ENCODE results near the gene LEKR1.

LEKR1 gene

GRCh38 chr3:157063926-157064325 lies 237.8 kb downstream of the LEKR1 start:
- DNase-seq: no peak

- DNase-seq: no peak
Observed at GRCh38 chr3:157064402-157064801, 238.2 kb downstream of the LEKR1 start.

- no peak for DNase-seq
Observed at GRCh38 chr3:157065201-157065600, 239.0 kb downstream of the LEKR1 start.

GRCh38 chr3:157066335-157067098 lies 240.4 kb downstream of the LEKR1 start:
- DNase-seq: peak; percentile 63

- no peak for DNase-seq
Observed at GRCh38 chr3:157067114-157067513, 241.0 kb downstream of the LEKR1 start.

GRCh38 chr3:157069406-157069805 lies 243.3 kb downstream of the LEKR1 start:
- DNase-seq: no peak

GRCh38 chr3:157069846-157070677 lies 243.9 kb downstream of the LEKR1 start:
- DNase-seq: no peak

GRCh38 chr3:157070678-157070999 lies 244.5 kb downstream of the LEKR1 start:
- no peak for DNase-seq

- no peak for DNase-seq
Observed at GRCh38 chr3:157071744-157072525, 245.8 kb downstream of the LEKR1 start.

GRCh38 chr3:157073810-157074209 lies 247.7 kb downstream of the LEKR1 start:
- DNase-seq: peak; percentile 21

GRCh38 chr3:157074490-157074889 lies 248.3 kb downstream of the LEKR1 start:
- no peak for DNase-seq

- DNase-seq: no peak
Observed at GRCh38 chr3:157074981-157075380, 248.8 kb downstream of the LEKR1 start.

GRCh38 chr3:157075693-157076420 lies 249.7 kb downstream of the LEKR1 start:
- peak; percentile 9 for DNase-seq

GRCh38 chr3:157077565-157077991 lies 251.4 kb downstream of the LEKR1 start:
- peak; percentile 34 for DNase-seq

- no peak for DNase-seq
Observed at GRCh38 chr3:157078131-157078810, 252.1 kb downstream of the LEKR1 start.

GRCh38 chr3:157078811-157079185 lies 252.6 kb downstream of the LEKR1 start:
- no peak for DNase-seq

GRCh38 chr3:157079676-157080369 lies 253.7 kb downstream of the LEKR1 start:
- DNase-seq: no peak

GRCh38 chr3:157081626-157082210 lies 255.6 kb downstream of the LEKR1 start:
- DNase-seq: no peak

GRCh38 chr3:157082305-157082982 lies 256.3 kb downstream of the LEKR1 start:
- DNase-seq: no peak

GRCh38 chr3:157083824-157084223 lies 257.7 kb downstream of the LEKR1 start:
- no peak for DNase-seq
